Upper lobe of right lung (tissue), 1 donor: ENCODE measurements around the gene ARL6IP4. TPM values are rescaled to one million over a fixed set of nuclear protein-coding genes. Genes with fewer than 3 reads are reported as not detected.

Source experiments
- ATAC-seq: fragments of 200-7000 bp; cut with Tn5 transposase; one replicate; pipeline ENCODE4 v1.9.1; 2020; ENCODE audit warnings: mild to moderate bottlenecking, moderate library complexity
- DNase-seq: peaks from one replicate; pipeline ENCODE4 v3.0.0-alpha.2; 2020
- H3K27ac ChIP-seq: fragments of 200-600 bp; one replicate; pipeline ENCODE4 v1.8.0; 2022
- H3K27me3 ChIP-seq: fragments of 200-600 bp; one replicate; pipeline ENCODE4 v1.8.0; 2022; ENCODE audit warnings: mild to moderate bottlenecking
- H3K36me3 ChIP-seq: fragments of 200-600 bp; one replicate; pipeline ENCODE4 v1.8.0; 2022
- H3K4me1 ChIP-seq: fragments of 200-600 bp; one replicate; pipeline ENCODE4 v1.8.0; 2022
- H3K4me3 ChIP-seq: fragments of 200-600 bp; one replicate; pipeline ENCODE4 v1.8.0; 2022; ENCODE audit warnings: mild to moderate bottlenecking
- H3K9me3 ChIP-seq: fragments of 200-600 bp; one replicate; pipeline ENCODE4 v1.8.0; 2022
- CTCF ChIP-seq: fragments of 200-600 bp; IDR thresholded peaks from one replicate; pipeline ENCODE4 v1.8.0; 2022; ENCODE audit warnings: antibody characterized with exemption
- intact Hi-C: fragments of 100-400 bp; cut with DNase I; formaldehyde crosslinking; loops from one replicate; pipeline ENCODE4 v1.11.0; 2022
- total RNA-seq: library from RNA; stranded (reverse); fragmentation: NEBNext Ultra II Directional; extraction: Animal tissue kit (Norgen Biotek cat#: 25700); gene quantifications from one replicate; pipeline ENCODE4 v1.2.1, GENCODE V29; 2021
- donor health status: DM: no; HTN: yes; CAD: no; lungs with severe emphysema.

The ARL6IP4 gene
- total RNA-seq, 1 donor from 2014 or later, result 124 TPM

- no peak for DNase-seq
- H3K4me3 ChIP-seq, result no peak overlapping the region
- intact Hi-C loops, result no loop called here
- no peaks in the 10 kb centered on the region for H3K4me1 ChIP-seq
- no peak for ATAC-seq
- no peaks in the 10 kb centered on the region for H3K9me3 ChIP-seq
- H3K36me3 ChIP-seq, result no peaks in the 10 kb centered on the region
- no peak overlapping the region for H3K27ac ChIP-seq
- no peak for TF ChIP-seq CTCF
- H3K27me3 ChIP-seq, result no peaks in the 10 kb centered on the region
Observed at GRCh38 chr12:123017753-123018152, 37.3 kb downstream of the ARL6IP4 start.

GRCh38 chr12:123019841-123020138, 39.3 kb downstream of the ARL6IP4 start:
- TF ChIP-seq CTCF, result no peak
- Histone ChIP-seq H3K27ac (peak overlapping the region; percentile 14), H3K36me3 (no peaks in the 10 kb centered on the region), H3K4me3 (no peak overlapping the region), H3K4me1 (no peaks in the 10 kb centered on the region), H3K27me3 (no peaks in the 10 kb centered on the region), H3K9me3 (no peaks in the 10 kb centered on the region)
- DNase-seq, result no peak
- intact Hi-C loops, result no loop called here
- peak; percentile 27 for ATAC-seq

- no peak for DNase-seq
- Histone ChIP-seq H3K9me3 (no peaks in the 10 kb centered on the region), H3K27ac (no peak overlapping the region), H3K4me1 (no peaks in the 10 kb centered on the region), H3K27me3 (no peaks in the 10 kb centered on the region), H3K36me3 (no peaks in the 10 kb centered on the region), H3K4me3 (no peak overlapping the region)
- TF ChIP-seq CTCF, result no peak
- ATAC-seq, result no peak
- intact Hi-C loops, result no loop called here
Observed at GRCh38 chr12:123021688-123022604, 41.5 kb downstream of the ARL6IP4 start.

- ATAC-seq (no peak), DNase-seq (peak; percentile 48)
- H3K4me1 ChIP-seq, result no peaks in the 10 kb centered on the region
- no peak overlapping the region for H3K27ac ChIP-seq
- TF ChIP-seq CTCF, result no peak
- H3K9me3 ChIP-seq, result no peaks in the 10 kb centered on the region
- no peak overlapping the region for H3K4me3 ChIP-seq
- H3K27me3 ChIP-seq, result no peaks in the 10 kb centered on the region
- intact Hi-C loops, result no loop called here
- no peaks in the 10 kb centered on the region for H3K36me3 ChIP-seq
Observed at GRCh38 chr12:123022846-123023245, 42.4 kb downstream of the ARL6IP4 start.

- ATAC-seq (no peak), DNase-seq (peak; percentile 15)
Observed at GRCh38 chr12:123024819-123025391, 44.4 kb downstream of the ARL6IP4 start.

More at GRCh38 chr12:123024819-123025391, 44.4 kb downstream of the ARL6IP4 start:
- no peaks in the 10 kb centered on the region for H3K4me1 ChIP-seq
- no peaks in the 10 kb centered on the region for H3K9me3 ChIP-seq
- H3K27ac ChIP-seq, result no peak overlapping the region
- H3K36me3 ChIP-seq, result no peaks in the 10 kb centered on the region
- H3K27me3 ChIP-seq, result no peaks in the 10 kb centered on the region
- intact Hi-C loops, result no loop called here
- H3K4me3 ChIP-seq, result no peak overlapping the region
- TF ChIP-seq CTCF, result no peak
